GM12801 (cell line): ENCODE results near the gene FAM118A.

Experiments
- CTCF ChIP-seq: IDR thresholded peaks from one replicate; pipeline ENCODE4 v1.5.1; 2011; ENCODE audit warnings: control low read depth; ENCODE audit not compliant: insufficient read length; ENCODE audit errors: extremely low read depth

Gene FAM118A

GRCh38 chr22:45308957-45309421 is 745 bp upstream of the FAM118A start:
- TF ChIP-seq CTCF = no peak

GRCh38 chr22:45310331-45310976 is 720 bp downstream of the FAM118A start:
- TF ChIP-seq CTCF = no peak

DNA sequence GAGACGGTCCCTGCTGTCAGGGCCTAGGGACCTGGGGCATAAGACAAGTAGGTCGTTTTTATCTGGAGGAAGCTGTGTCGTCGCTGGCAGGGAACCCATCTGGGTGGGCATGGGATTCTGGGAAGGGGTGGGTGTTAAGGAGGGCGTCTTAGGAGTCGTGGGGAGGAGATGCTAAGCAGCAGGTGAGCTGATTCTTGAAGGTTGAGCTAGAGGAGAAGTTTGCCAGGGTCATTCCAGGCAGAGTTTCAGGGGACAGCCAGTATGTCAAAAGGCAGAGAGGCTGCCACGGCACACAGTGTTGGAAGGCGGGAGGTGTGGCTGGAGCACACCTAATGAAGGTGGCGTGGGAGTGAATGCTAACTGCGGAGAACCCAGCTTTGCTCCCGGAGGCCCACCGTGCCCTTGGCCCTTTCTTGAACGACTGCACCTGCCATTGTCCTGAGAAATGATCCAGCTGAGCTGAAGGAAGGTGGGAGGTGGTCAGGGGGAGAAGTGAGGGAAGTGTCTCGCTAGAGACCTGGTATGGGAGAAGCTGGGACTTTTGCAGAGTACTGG is 1.3 kb downstream of the FAM118A start:
- no peak for TF ChIP-seq CTCF

- TF ChIP-seq CTCF = no peak
Measured at GRCh38 chr22:45312415-45312814, 2.7 kb downstream of the FAM118A start.

DNA sequence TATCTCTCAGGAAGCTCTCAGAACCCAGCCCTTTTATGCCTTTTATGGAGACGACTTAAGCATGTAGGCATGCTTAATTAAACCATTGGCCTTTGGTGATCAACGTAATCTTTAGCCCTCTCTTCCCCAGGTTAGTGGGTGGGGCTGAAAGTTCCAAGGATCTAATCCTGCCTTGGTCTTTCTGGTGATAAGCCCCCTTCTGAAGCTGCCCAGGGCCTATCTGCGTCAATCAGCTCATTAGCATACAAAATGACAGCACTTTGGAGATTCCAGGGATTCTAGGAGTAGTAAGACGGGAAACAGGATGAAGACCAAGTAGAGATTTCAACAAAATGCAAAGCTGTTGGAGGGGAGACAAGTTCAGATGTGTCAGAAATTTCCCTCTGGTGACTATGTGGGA is 3.1 kb downstream of the FAM118A start:
- no peak for TF ChIP-seq CTCF

GRCh38 chr22:45314054-45314721 is 4.5 kb downstream of the FAM118A start:
- no peak for TF ChIP-seq CTCF

GRCh38 chr22:45314786-45315185 is 5.1 kb downstream of the FAM118A start:
- TF ChIP-seq CTCF = no peak
